WTC11 (cell line): ENCODE data around the gene GUCY1A2. TPM values are rescaled to one million over a fixed set of nuclear protein-coding genes. Genes with fewer than 3 reads are reported as not detected.

Source experiments
- ATAC-seq: fragments of 200-7000 bp; cut with Tn5 transposase; 2 replicates; pipeline ENCODE4 v1.10.0; 2021; ENCODE audit warnings: mild to moderate bottlenecking, moderate library complexity
- CTCF ChIA-PET: fragments of 300-600 bp; sonication (Branson Sonifier 250); formaldehyde crosslinking; loops from one replicate; lab custom pipeline; 2021; ENCODE audit warnings: antibody characterized with exemption; lab: Charles Lee
- POLR2A ChIA-PET: fragments of 350-600 bp; sonication (Branson Sonifier 250); formaldehyde crosslinking; loops from one replicate; lab custom pipeline; 2021; ENCODE audit warnings: antibody characterized with exemption; lab: Charles Lee
- DNase-seq: peaks from one replicate; pipeline ENCODE4 v3.0.0; 2021; ENCODE audit warnings: low spot score
- H3K27ac Mint-ChIP-seq: 2 replicates; pipeline ENCODE4 v1.8.0; 2021; ENCODE audit warnings: mixed read lengths
- H3K27me3 Mint-ChIP-seq: 2 replicates; pipeline ENCODE4 v1.8.0; 2021; ENCODE audit warnings: low read depth, mild to moderate bottlenecking, moderate library complexity, mixed read lengths
- H3K36me3 Mint-ChIP-seq: 2 replicates; pipeline ENCODE4 v1.8.0; 2021; ENCODE audit warnings: mixed read lengths
- H3K4me1 Mint-ChIP-seq: 2 replicates; pipeline ENCODE4 v1.8.0; 2022; ENCODE audit warnings: mixed read lengths
- H3K4me3 Mint-ChIP-seq: 2 replicates; pipeline ENCODE4 v1.8.0; 2021; ENCODE audit warnings: mild to moderate bottlenecking, moderate library complexity, mixed read lengths
- H3K9me3 Mint-ChIP-seq: 2 replicates; pipeline ENCODE4 v1.8.0; 2021; ENCODE audit warnings: mixed read lengths
- AFF4 ChIP-seq: sonication (generic); formaldehyde crosslinking; IDR thresholded peaks from 2 replicates; pipeline ENCODE4 v1.8.1; 2023; ENCODE audit warnings: mild to moderate bottlenecking, missing genetic modification reagents, borderline replicate concordance
- CBFB ChIP-seq: sonication (generic); formaldehyde crosslinking; IDR thresholded peaks from 2 replicates; pipeline ENCODE4 v1.8.1; 2022; ENCODE audit warnings: mild to moderate bottlenecking, low read depth, missing genetic modification reagents
- FOXP4 ChIP-seq: sonication (generic); formaldehyde crosslinking; IDR thresholded peaks from 2 replicates; pipeline ENCODE4 v1.8.0; 2022; ENCODE audit warnings: mild to moderate bottlenecking, missing genetic modification reagents
- GRHL2 ChIP-seq: fragments of 250-450 bp; sonication (Bioruptor Pico); IDR thresholded peaks from 2 replicates; pipeline ENCODE4 v1.8.0; 2022; ENCODE audit warnings: mild to moderate bottlenecking, moderate library complexity; ENCODE audit not compliant: insufficient replicate concordance, severe bottlenecking
- MLX ChIP-seq: sonication (generic); formaldehyde crosslinking; IDR thresholded peaks from 2 replicates; pipeline ENCODE4 v1.8.1; 2023; ENCODE audit warnings: mild to moderate bottlenecking, missing genetic modification reagents, moderate library complexity
- NFATC4 ChIP-seq: fragments of 250-450 bp; sonication (Bioruptor Pico); IDR thresholded peaks from 2 replicates; pipeline ENCODE4 v1.9.0; 2021; ENCODE audit warnings: mild to moderate bottlenecking
- NR2C2 ChIP-seq: sonication (generic); formaldehyde crosslinking; IDR thresholded peaks from 2 replicates; pipeline ENCODE4 v1.8.0; 2022; ENCODE audit warnings: mild to moderate bottlenecking, missing genetic modification reagents
- PREB ChIP-seq: sonication (generic); formaldehyde crosslinking; IDR thresholded peaks from 2 replicates; pipeline ENCODE4 v1.8.1; 2022; ENCODE audit warnings: mild to moderate bottlenecking, missing genetic modification reagents, moderate library complexity, borderline replicate concordance
- SOX15 ChIP-seq: fragments of 250-450 bp; sonication (Bioruptor Pico); IDR thresholded peaks from 2 replicates; pipeline ENCODE4 v1.9.0; 2021; ENCODE audit warnings: mild to moderate bottlenecking
- ZNF232 ChIP-seq: sonication (generic); formaldehyde crosslinking; IDR thresholded peaks from 2 replicates; pipeline ENCODE4 v1.8.0; 2022; ENCODE audit warnings: mild to moderate bottlenecking, missing genetic modification reagents
- ZNF281 ChIP-seq: sonication (generic); formaldehyde crosslinking; IDR thresholded peaks from 2 replicates; pipeline ENCODE4 v1.8.0; 2023; ENCODE audit warnings: mild to moderate bottlenecking, missing genetic modification reagents
- total RNA-seq: library from RNA; stranded (reverse); gene quantifications from 3 replicates; pipeline ENCODE4 v1.2.3, GENCODE V29; 2021
- TF ChIP-seq, protein P1 (sequence below): fragments of 250-450 bp; sonication (Bioruptor Pico); IDR thresholded peaks from 2 replicates; pipeline ENCODE4 v1.9.0; 2021; ENCODE audit warnings: moderate library complexity, mild to moderate bottlenecking, inconsistent platforms, borderline replicate concordance
- TF ChIP-seq, protein P2 (sequence below): fragments of 250-450 bp; sonication (Bioruptor Pico); IDR thresholded peaks from 2 replicates; pipeline ENCODE4 v1.9.0; 2021; ENCODE audit warnings: mild to moderate bottlenecking, borderline replicate concordance
- TF ChIP-seq, protein P3 (sequence below): fragments of 250-450 bp; sonication (Bioruptor Pico); IDR thresholded peaks from 2 replicates; pipeline ENCODE4 v1.9.0; 2021; ENCODE audit warnings: mild to moderate bottlenecking

GUCY1A2 gene
- total RNA-seq, 1 experiment from 2014 or later, result 0.90 TPM

GRCh38 chr11:106999196-106999595 is 19.1 kb downstream of the GUCY1A2 start:
- peaks cover 8% of the 10 kb centered on the region; the same call in 1 of the 2 replicates for H3K4me1 Mint-ChIP-seq
- no peak for TF ChIP-seq NFATC4 (CRISPR knock-in tag)
- no peak for TF ChIP-seq ZNF232 (CRISPR knock-in tag)
- TF ChIP-seq ZNF281, result no peak
- TF ChIP-seq, protein P1, sequence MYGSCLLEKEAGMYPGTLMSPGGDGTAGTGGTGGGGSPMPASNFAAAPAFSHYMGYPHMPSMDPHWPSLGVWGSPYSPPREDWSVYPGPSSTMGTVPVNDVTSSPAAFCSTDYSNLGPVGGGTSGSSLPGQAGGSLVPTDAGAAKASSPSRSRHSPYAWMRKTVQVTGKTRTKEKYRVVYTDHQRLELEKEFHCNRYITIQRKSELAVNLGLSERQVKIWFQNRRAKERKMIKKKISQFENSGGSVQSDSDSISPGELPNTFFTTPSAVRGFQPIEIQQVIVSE (CRISPR knock-in tag), result no peak
- no peak for TF ChIP-seq CBFB (CRISPR knock-in tag)
- no peak for TF ChIP-seq MLX (CRISPR knock-in tag)
- TF ChIP-seq FOXP4 (CRISPR knock-in tag), result no peak
- TF ChIP-seq AFF4 (CRISPR knock-in tag), result no peak
- no peak for TF ChIP-seq PREB (CRISPR knock-in tag)
- TF ChIP-seq GRHL2, result no peak
- TF ChIP-seq NR2C2, result no peak
- TF ChIP-seq SOX15 (CRISPR knock-in tag), result no peak
- TF ChIP-seq, protein P2, sequence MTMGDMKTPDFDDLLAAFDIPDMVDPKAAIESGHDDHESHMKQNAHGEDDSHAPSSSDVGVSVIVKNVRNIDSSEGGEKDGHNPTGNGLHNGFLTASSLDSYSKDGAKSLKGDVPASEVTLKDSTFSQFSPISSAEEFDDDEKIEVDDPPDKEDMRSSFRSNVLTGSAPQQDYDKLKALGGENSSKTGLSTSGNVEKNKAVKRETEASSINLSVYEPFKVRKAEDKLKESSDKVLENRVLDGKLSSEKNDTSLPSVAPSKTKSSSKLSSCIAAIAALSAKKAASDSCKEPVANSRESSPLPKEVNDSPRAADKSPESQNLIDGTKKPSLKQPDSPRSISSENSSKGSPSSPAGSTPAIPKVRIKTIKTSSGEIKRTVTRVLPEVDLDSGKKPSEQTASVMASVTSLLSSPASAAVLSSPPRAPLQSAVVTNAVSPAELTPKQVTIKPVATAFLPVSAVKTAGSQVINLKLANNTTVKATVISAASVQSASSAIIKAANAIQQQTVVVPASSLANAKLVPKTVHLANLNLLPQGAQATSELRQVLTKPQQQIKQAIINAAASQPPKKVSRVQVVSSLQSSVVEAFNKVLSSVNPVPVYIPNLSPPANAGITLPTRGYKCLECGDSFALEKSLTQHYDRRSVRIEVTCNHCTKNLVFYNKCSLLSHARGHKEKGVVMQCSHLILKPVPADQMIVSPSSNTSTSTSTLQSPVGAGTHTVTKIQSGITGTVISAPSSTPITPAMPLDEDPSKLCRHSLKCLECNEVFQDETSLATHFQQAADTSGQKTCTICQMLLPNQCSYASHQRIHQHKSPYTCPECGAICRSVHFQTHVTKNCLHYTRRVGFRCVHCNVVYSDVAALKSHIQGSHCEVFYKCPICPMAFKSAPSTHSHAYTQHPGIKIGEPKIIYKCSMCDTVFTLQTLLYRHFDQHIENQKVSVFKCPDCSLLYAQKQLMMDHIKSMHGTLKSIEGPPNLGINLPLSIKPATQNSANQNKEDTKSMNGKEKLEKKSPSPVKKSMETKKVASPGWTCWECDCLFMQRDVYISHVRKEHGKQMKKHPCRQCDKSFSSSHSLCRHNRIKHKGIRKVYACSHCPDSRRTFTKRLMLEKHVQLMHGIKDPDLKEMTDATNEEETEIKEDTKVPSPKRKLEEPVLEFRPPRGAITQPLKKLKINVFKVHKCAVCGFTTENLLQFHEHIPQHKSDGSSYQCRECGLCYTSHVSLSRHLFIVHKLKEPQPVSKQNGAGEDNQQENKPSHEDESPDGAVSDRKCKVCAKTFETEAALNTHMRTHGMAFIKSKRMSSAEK (CRISPR knock-in tag), result no peak
- TF ChIP-seq, protein P3, sequence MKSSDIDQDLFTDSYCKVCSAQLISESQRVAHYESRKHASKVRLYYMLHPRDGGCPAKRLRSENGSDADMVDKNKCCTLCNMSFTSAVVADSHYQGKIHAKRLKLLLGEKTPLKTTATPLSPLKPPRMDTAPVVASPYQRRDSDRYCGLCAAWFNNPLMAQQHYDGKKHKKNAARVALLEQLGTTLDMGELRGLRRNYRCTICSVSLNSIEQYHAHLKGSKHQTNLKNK, result no peak
- DNase-seq (no peak), ATAC-seq (no peak)
- no peaks in the 10 kb centered on the region for H3K9me3 Mint-ChIP-seq
- CTCF ChIA-PET, result no interaction called here
- POLR2A ChIA-PET, result no interaction called here
- H3K27me3 Mint-ChIP-seq, result no peaks in the 10 kb centered on the region; the same call in 1 of the 2 replicates
- no peak overlapping the region for H3K27ac Mint-ChIP-seq
- no peaks in the 10 kb centered on the region for H3K36me3 Mint-ChIP-seq
- H3K4me3 Mint-ChIP-seq, result no peak overlapping the region
